Left kidney (tissue), 2 donors: ENCODE results near the gene C10orf71. TPM values are rescaled to one million over a fixed set of nuclear protein-coding genes. Genes with fewer than 3 reads are reported as not detected.

ENCODE experiments used
- DNase-seq: peaks from one replicate; pipeline ENCODE4 v3.0.0-alpha.2; 2013
- polyA plus RNA-seq: library from polyadenylated mRNA; unstranded; fragments of 120-200 nt; gene quantifications from one replicate; pipeline ENCODE4 v1.2.1, GENCODE V29; 2013; ENCODE audit not compliant: insufficient read length

The C10orf71 gene
- polyA plus RNA-seq, 1 donor: 0.15 TPM

DNA sequence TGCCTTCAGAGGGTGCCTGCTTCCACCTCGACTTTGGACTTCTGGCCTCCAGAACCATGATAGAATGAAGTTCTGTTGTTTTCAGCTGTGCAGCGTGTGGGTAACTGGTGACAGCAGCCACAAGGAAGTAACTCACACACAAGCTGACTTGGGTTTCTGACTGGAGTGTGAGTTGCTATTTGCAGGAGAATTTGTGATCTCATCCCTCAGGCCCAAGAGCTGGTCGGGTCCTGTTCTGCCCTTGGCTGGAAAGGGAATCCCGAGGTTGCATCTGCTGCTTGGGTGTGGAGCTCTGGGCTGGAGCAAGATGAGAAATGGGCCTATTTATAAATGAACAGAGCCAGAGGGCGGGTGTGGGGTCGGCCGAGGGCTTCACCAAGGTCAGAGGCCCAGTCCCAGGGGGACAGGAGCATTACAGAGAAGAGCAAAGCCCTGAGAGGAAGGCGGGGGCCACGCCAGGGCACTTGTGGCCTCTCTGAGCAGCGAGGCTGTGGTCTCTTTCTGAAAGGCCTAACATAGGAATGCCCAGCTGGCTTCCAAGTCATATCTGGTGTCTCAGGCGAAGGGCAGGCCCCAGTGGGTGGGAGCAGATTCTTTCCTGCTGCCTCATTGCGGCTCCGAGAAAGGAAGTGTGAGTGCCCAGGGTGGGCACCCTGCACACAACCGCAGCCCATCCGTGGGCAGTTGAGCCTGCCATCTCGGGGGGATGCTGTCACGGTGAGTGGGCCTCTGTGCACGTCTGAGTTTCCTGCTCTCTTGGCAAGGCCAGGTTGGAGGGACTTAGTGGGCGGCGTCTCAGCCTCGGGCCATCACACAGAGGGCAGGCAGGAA is 26.5 kb upstream of the C10orf71 start:
- DNase-seq: no peak

DNA sequence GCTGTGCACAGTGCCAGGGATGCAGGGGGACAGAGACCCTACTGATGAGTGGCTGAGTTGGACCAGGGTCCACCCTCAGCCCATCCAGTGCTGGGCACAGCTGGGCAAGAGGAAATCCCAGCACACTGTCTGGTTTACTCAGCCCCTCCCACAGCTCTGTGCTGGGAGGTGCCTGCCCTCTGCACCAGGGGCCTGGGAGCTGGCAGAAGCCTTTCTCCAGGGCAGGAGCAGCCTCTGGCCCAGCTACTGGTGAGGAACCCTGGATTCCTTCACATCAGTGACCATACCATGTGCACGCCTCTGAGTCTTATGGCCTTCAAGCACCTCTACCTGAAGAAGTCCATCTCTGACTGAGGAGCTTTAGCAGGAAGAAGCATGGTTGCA is 25.9 kb upstream of the C10orf71 start:
- DNase-seq: no peak

DNA sequence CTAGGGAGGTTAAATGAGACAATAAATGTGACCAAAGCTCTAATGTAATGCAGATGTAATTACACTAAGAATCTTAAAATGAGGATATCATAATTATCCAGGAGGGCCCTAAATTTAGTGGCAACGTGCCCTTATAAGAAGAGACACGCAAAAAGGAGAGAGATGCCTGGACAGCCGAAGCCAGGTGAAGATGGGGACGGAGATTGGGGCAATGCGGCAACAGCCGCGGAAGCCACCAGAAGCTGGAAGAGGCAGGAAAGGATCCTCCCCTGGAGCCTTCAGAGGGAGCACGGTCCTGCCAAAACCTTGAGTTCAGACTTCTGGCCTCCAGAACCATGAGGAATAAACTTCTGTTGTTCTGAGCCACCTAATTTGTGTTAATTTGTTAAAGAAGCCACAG is 25.3 kb upstream of the C10orf71 start:
- DNase-seq: no peak

DNA sequence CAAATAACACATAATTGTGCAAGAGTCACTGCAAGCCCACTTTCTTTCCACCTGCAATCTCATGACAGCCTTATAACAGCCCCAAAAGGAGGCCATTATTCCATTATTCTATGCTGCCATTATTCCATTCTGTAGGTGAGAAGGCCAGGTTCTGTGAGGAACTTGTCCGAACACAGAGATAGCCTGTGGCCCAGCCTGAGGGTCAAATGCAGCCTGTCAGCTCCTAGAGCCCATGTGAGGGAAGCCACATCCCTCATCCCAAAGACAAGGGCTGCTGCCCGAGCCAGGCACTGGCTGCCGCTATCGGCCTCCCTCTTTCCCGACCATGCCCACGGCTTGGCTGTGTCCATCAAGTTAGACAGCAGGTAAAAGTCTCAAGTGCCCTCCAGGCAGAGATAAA is 24.1 kb upstream of the C10orf71 start:
- DNase-seq: no peak

DNA sequence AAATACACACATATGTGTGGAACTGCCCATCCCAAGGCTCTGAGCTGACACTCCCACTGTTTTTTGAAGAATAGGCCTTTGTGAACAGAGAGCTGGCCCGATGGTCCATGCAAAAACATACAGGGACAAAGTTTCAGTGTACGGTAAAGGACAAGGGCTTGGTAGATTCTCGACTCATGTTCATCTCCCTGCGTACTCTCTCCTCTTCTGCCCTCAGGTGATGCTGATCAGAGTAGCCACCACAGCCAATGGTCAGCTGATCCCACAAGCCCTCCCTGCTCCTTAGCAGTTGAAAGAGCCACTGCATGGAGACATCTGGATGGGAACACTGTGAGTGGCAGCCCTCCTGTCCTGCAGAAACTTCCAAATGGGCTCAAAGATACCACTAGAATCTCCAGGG is 23.1 kb upstream of the C10orf71 start:
- no peak for DNase-seq

DNA sequence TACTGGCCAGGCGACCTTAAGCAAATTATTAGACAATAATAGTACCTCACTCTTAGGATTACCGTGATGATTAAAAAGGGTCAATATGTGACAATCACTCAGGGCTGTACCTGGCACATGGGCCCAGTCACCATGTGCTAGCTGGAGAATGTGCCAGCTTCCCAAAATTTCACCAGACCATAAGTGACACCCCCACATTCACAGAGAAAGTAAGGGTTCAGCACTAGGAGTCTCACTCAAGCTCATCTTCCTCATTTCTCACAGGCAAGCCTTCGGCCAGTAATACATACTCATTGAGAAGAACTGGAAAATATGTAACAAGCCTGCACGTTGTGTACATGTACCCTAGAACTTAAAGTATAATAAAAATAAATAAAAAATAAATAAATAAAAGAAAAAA is 22.4 kb upstream of the C10orf71 start:
- no peak for DNase-seq

DNA sequence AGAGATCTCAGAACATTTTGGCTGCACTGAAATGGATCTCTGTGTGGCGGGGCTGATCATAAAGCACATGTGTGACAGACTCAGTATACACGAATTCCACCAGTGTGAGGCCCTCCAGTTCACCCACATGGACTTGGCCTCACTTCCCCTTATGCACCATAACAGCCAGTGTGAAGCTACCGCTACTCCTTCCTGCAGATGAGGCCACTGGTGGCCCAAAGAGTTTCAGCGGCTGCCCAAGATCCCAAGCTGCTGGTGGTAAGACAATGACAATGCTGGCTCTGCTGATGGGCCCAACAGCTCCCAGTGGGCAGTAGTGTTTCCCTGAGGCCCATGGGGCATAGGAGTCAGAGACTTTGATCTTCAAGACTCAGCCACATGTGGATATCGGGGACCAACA is 21.0 kb upstream of the C10orf71 start:
- DNase-seq: no peak

DNA sequence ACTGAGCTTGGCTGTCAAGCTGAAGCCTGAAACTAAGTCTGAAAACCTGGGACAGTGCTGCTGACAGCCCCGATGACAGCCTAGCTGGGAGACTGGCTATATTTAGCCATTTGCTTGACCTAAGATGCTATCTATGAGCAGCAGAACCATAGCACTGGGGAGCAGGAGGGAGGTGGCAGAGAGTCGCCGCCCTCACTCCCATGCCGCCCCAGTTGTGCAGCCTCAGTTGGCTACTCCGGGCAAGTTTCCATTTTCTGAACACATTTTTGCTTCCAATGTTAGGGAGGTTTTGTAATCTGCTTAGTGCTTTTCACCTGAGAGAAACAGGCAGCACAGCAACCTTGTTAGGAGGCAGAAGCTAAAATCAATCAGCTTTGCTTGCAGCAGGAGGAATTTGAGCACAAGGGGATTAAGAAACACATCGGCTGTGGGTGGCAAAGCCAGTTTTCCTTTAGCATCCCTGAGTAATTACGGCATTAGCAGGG is 20.4 kb upstream of the C10orf71 start:
- DNase-seq: no peak

DNA sequence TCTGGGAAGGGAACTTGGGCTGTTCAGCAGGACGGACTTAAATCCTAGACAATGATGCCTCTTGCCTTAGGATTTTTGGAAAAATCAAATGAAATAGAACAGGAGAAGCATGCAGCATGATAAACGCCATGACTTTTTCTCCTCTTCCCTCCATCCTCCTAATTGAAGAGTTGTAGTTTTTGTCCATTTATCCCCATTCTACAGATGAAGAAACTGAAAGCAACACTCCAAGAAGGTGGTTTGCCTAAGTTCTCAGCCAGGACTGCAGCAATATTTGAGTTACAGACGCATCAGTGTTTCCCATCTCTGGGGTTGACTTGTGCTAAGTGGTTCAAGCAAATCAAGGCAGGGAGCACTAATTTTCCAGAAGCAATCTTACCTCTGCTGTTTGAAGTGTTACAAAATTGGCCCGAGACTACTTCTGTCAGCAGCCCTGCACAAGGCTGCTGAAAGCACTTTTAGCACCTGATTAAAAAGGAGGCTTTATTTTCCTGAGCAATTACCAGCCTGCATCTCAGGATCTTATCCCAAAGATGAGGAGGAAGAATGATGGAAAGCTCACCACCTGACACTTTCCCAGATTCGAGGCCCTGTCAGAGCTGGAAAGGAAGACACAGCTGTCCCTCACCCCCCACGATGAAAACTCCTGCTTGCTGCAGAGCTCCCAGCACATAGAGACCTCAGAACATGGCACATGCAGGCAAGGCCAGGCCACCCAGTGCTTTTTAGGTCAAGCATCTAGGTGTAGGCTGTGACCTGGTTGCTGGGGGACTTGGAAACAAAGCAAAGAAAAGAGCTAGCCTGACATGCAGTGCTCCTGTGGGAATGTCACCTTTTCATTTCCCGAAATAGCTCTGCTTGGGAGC is 19.7 kb upstream of the C10orf71 start:
- DNase-seq: no peak

DNA sequence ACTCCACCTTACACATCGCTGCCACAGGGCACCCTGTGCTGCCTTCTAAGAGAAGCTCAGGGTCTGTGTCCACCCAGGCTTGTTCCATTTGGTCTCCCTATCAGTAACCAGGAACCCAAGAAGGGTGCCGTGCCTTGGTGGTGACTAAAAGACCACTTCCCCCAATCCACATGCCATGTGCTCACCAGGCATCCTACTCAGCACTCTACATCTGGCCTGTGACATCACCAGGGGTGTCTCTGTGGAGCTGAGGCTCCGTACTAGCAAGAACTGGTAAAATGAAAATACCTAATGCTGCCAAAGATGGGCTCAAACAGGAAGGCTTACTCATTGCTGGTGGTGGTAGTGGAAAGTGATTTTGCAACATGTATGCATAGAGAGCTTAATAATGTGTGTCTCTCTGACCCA is 19.0 kb upstream of the C10orf71 start:
- DNase-seq: no peak

DNA sequence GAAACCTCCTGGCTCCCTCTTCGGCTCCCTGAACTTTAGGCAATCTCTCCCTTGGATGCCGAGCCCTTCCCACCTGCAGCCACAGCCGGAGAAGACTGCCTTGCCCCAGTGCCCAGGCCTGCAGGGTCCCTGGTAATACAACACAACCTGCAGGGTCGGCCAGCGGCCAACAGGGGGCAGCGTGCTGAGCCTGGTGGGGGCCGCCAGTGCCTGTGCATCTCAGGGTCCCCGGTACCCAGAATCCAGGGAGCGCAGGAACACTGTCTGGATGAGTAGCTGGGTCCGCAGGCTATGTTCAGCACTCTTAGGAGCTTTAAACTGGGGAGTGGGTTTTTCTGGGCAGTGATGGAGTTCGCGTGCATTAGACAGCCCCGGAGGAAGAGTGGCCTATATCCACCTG is 17.5 kb upstream of the C10orf71 start:
- no peak for DNase-seq

DNA sequence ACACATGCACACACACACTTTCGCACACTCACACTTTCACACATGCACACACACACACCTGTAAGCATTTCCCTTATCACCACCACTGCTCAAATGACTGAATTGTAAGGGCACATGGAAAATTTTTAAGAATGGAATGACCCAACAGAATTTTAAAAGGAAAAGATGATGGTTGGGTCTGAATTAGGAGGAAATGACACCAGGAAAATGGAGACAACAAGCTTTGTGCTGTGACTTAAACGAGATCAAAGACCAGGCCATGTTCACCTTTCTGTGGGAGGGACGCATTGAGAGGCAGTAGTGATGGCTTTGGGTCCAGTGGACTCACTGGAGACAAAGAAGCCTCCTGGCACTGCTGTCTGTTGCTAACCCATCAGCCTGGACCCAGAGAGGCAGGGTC is 16.7 kb upstream of the C10orf71 start:
- no peak for DNase-seq

DNA sequence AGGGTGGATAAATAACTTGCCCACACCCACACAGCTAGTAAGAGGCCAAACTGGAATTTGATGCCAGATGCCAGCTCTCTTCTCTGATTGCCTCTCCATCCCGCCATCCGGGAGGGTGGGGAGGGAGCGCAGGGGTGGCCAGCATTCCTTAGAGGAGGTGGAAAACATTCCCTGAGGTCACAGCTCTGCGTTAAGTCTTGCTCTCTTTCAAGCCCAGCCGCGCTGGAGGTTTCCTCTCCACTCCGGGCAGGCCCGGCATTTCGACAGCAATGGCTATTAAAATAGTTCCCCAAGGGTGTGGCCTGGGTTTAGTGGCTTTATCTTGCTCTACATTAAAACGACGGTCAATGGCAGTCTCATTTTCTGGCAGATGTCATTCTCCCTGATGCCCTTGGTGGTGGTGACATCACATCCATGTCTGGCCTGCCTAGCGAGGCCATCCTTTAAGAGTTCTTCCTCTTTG is 16.1 kb upstream of the C10orf71 start:
- no peak for DNase-seq

DNA sequence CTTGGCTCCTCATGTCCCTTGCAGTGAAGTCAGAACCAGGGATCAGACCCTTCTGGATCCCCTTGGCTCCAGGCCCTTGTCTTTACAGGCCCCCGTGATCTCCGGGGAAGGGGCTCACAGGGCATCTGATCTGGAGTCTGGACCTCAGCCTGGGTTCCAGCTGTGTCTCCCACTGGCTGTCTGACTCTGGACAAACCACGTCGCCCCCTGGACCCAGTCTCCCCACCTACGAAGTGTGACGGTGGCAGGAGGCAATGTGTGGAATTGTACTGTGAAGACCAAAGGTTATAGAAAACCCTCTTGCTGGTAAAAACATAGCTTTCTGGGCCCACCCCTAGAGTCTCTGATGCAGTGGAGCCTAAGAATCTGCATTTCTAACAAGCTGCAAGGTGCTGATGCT is 15.5 kb upstream of the C10orf71 start:
- DNase-seq: no peak

DNA sequence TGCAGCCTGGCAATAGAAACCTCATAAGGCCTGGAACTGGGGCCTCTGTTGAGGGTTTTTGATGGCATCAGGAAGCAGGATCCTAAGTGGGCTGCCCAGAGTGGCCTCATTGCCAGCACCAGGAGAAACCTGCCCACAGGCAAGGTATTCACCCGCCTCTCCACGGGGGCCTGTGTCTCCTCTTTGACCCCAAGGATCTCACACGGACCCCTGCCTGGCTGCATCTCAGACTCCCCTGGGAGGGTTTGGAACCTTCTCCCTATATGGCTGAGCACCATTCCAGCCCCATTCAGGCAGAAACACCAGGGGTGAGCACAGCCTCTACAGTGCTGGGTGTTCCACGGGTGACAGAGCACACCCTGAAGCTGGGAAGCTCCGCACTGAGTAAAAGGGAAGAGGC is 14.6 kb upstream of the C10orf71 start:
- no peak for DNase-seq

DNA sequence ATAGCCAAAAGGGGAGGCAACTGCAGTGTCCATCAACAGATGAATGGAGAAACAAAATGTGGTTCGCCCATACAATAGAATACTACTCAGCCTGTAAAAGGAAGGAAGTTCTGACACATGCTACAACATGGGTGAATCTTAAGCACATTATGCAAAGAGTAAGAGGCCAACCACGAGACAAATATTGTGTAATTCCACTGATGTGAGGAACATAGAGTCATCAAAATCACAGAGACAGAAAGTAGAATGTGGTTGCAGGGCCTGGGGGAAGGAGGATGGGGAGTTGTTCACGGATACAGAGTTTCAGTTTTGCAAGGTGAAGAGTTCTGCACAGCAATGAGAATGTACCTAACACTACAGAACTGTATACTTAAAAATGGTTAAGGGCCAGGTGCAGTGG is 13.7 kb upstream of the C10orf71 start:
- DNase-seq: no peak

DNA sequence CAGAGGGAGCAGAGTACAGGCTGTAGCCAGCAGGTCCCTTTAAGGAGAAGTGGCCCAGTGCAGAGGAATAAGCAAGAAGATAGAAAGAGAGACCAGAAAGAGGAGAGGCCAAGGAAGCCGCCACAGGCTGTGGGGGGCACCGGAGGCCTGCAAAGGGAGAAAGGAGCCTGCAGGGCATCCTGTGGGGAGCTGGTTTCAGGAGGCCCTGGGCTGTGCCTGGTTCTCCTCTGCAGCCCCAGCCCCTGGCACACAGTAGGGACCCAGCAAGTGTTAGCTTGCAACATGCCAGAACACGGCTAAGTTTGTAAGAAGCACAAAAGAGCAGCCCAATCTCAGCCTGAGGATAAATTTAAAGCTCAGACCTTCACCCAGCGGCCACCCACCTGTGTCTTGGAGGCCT is 12.3 kb upstream of the C10orf71 start:
- no peak for DNase-seq

DNA sequence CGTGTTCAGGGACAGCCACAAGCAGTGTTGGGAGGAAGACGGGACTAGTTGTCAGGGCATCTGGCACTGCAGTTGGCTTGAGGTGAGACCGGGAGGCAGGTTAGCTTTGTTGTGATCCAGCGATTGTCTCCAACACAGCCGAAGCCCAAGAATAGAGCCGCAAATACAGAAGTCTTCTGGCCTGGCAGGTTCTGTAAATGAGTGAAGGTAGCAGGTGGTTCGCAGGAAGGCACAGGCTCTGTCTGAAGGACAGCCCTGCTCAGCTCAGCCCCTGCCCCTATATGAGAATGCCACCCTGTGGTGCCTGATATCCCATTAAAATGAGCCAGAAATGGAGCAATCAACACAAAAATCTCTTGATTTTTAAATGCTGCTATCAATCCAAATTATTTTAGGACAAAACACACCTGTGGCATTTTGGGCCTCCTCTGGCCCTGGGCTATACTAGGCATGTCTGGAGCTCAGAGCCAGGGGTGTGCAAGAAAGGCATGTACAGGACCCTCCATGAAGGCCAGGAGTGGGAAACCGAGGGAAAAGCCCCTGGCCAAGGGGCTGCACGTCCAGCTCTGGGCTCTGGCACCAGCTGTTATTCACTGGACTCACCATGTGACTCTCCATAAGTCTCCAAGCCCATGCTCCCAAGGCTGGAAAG is 11.2 kb upstream of the C10orf71 start:
- DNase-seq: no peak

DNA sequence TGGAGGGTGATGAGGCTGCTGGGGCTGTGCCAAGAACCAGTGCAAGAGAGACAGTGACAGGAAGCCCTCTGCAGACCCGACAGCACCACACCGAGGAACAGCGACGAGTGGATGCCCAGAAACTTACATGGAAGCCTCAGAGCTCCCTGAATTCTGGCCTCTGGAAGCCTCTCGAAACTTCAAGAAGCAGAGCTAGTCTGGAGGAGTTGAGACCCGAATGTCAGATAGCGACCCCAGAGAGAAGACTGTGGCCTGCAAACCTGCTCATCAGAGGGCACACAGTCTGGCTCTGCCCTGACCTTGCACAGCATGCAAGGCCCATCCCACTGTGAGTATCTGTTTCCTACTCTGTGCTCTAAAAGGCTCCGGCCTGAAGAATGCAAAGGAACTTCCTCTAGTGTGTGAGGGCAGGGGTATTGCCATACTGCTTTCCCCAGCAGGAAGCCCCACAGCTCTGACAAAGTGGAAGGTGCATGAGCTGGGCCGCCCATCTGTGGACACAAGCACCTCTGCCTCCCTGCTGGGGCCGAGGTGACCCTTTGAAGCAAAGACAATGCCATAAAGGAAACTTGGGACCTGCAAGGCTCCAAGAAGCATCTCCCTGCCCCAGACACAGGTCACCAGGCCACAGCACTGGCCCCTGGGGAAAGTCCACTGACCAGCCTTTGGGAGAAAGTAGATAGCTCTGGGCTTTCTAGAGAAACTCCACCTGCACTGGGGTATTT is 10.5 kb upstream of the C10orf71 start:
- no peak for DNase-seq

DNA sequence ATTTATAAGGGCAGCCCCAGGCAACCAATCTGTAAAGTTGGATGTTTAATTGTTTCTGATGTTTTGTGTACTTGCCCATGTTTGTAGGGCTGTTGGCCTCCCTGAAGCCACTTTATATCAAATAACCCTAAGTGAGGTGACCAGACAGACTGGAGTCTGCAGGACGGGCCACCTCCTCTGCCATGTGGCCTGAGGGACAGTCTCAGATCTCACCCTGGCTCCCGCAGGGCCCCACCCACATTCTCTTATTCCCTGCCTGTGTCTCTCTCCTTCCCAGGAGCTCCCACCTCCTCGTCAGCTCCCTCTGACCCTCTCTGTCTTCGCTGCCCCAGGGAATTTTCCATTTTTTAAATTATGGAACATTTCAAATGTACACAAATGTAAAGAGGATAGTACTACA is 9.5 kb upstream of the C10orf71 start:
- no peak for DNase-seq

DNA sequence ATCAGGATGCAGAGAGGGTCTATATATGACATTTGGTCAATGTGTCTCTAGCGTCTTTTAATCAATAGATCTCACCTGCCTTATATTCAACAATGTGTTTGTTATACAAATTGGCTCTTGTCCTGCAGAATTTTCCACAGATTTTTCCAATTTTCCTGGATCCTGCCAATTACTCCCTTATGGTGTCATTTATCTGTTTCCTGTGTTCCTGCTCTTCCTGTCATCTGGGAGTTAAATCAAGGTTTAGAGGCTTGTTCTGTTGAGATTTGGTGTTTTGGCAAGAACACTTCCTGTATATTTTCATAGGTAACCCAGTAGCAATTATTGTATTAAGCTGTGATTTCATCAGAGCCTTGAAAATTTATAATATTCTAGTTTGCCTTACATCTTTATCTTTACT is 8.8 kb upstream of the C10orf71 start:
- DNase-seq: no peak

DNA sequence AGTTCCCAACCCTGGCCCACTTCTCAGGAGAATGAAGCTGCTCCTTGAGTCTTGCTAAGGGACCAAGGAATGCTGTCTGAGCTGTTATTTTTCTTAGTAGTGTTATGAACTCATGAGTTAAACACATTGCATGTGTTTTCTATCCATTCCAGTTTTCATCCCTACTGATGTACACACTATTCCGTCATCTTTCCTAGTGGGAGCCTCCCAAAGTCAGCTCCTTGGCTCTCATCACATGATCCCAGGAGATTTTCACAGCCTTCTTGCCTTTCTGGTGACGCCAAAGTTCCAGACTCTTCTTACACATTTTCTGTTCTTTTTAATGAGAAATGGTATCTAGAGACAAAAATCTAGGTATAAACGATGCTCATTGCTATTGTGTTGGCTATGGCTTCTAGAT is 8.4 kb upstream of the C10orf71 start:
- no peak for DNase-seq
